Esophagus squamous epithelium (tissue), 5 donors: ENCODE results near the gene MUSTN1. TPM values are rescaled to one million over a fixed set of nuclear protein-coding genes. Genes with fewer than 3 reads are reported as not detected.

ENCODE experiments used
- DNase-seq: peaks from one replicate; lab custom pipeline; 2025; lab: John Stamatoyannopoulos, UW
- H3K27ac ChIP-seq, 4 donors: fragments of 200-600 bp; sonication (generic); one replicate each; pipeline ENCODE4 v1.5.1; 2016 to 2019; ENCODE audit warnings: mild to moderate bottlenecking in 1 of 4
- H3K27me3 ChIP-seq, 4 donors: fragments of 200-600 bp; sonication (generic); 1 replicate in 3 of 4; 2 replicates in 1 of 4; pipeline versions ENCODE4 v1.5.1 to v1.6.0; 2017 to 2021; ENCODE audit warnings: antibody characterized with exemption in 1 of 4
- H3K36me3 ChIP-seq, 3 donors: fragments of 200-600 bp; sonication (generic); one replicate each; pipeline ENCODE4 v1.5.1; 2016 to 2019
- H3K4me1 ChIP-seq, 3 donors: fragments of 200-600 bp; sonication (generic); one replicate each; pipeline ENCODE4 v1.5.1; 2017 to 2019
- H3K4me3 ChIP-seq, 4 donors: fragments of 200-600 bp; sonication (generic); 1 replicate in 3 of 4; 2 replicates in 1 of 4; pipeline ENCODE4 v1.5.1; 2016 to 2019; ENCODE audit warnings: mild to moderate bottlenecking in 2 of 4, moderate library complexity in 1 of 4
- H3K9me3 ChIP-seq, 3 donors: fragments of 200-600 bp; sonication (generic); one replicate each; pipeline ENCODE4 v1.5.1; 2016 to 2019
- POLR2A ChIP-seq, 4 donors: fragments of 450-650 bp; IDR thresholded peaks; one replicate each; pipeline ENCODE4 v1.6.1; 2017; ENCODE audit warnings: antibody characterized with exemption in 4 of 4, mild to moderate bottlenecking in 4 of 4, moderate library complexity in 3 of 4
- WGBS, 2 donors: methylation state at CpG; one replicate each; pipeline ENCODE4 v1.1.5; 2018; 5-methylcytosine and 5-hydroxymethylcytosine counted together
- intact Hi-C: fragments of 100-400 bp; cut with DNase I; formaldehyde crosslinking; loops from one replicate; pipeline ENCODE4 v1.15.0; 2022
- total RNA-seq, 4 donors: library from RNA; depleted of rRNA; stranded (reverse); fragments of >200 nt; gene quantifications; one replicate each; pipeline ENCODE4 v1.1.0, GENCODE V29; 2016
- TF ChIP-seq, protein P1 (sequence below), 6 experiments: fragments of 450-650 bp in 4 of 6; fragments of 200-600 bp in 2 of 6; sonication (generic) in 2 of 6; IDR thresholded peaks; one replicate each; pipeline ENCODE4 v1.5.1; 2016 to 2019; ENCODE audit warnings: antibody characterized with exemption in 6 of 6, mild to moderate bottlenecking in 4 of 6, moderate library complexity in 4 of 6
- donor health status: DM: yes; HTN: yes; CAD: no.

Gene MUSTN1
- total RNA-seq, 4 donors from 2014 or later = 4.2 to 15.7 (median 5.7) TPM; not detected in 1

GRCh38 chr3:52827866-52828376 lies 6.9 kb downstream of the MUSTN1 start:
- no peak overlapping the region for H3K27ac ChIP-seq
- no peak overlapping the region for H3K4me3 ChIP-seq
- TF ChIP-seq, protein P1, sequence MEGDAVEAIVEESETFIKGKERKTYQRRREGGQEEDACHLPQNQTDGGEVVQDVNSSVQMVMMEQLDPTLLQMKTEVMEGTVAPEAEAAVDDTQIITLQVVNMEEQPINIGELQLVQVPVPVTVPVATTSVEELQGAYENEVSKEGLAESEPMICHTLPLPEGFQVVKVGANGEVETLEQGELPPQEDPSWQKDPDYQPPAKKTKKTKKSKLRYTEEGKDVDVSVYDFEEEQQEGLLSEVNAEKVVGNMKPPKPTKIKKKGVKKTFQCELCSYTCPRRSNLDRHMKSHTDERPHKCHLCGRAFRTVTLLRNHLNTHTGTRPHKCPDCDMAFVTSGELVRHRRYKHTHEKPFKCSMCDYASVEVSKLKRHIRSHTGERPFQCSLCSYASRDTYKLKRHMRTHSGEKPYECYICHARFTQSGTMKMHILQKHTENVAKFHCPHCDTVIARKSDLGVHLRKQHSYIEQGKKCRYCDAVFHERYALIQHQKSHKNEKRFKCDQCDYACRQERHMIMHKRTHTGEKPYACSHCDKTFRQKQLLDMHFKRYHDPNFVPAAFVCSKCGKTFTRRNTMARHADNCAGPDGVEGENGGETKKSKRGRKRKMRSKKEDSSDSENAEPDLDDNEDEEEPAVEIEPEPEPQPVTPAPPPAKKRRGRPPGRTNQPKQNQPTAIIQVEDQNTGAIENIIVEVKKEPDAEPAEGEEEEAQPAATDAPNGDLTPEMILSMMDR (IDR thresholded peaks at IDR 0.05) = no peak
- TF ChIP-seq POLR2A (IDR thresholded peaks at IDR 0.05) = no peak
- H3K36me3 ChIP-seq = peaks cover 0 to 13% (median 0%) of the 10 kb centered on the region in 3 donors
- intact Hi-C loops = no loop called here
- no peaks in the 10 kb centered on the region for H3K27me3 ChIP-seq
- DNase-seq = no peak
- 60 to 87% methylated on average over 3 to 5 of the region's 10 CpGs for WGBS, 2 donors
- no peaks in the 10 kb centered on the region for H3K9me3 ChIP-seq
- H3K4me1 ChIP-seq = peaks cover 0 to 29% (median 19%) of the 10 kb centered on the region in 3 donors

- DNase-seq = no peak
- Histone ChIP-seq H3K4me3 (no peak overlapping the region), H3K4me1 (peaks cover 0 to 24% (median 19%) of the 10 kb centered on the region in 3 donors), H3K27ac (no peak overlapping the region), H3K27me3 (no peaks in the 10 kb centered on the region), H3K9me3 (no peaks in the 10 kb centered on the region), H3K36me3 (peaks cover 0 to 17% (median 0%) of the 10 kb centered on the region in 3 donors)
- 59 to 78% methylated on average over 4 to 5 of the region's 9 CpGs for WGBS, 2 donors
- intact Hi-C loops = no loop called here
- TF ChIP-seq, protein P1 (IDR thresholded peaks at IDR 0.05) = no peak
- TF ChIP-seq POLR2A (IDR thresholded peaks at IDR 0.05) = no peak
Observed at GRCh38 chr3:52827441-52827840, 7.4 kb downstream of the MUSTN1 start.

- no CpG with 5 or more reads among the region's 10 CpGs for WGBS, 2 donors
- H3K36me3 ChIP-seq = peaks cover 0 to 17% (median 0%) of the 10 kb centered on the region in 3 donors
- H3K9me3 ChIP-seq = no peaks in the 10 kb centered on the region
Observed at GRCh38 chr3:52824037-52824436, 10.8 kb downstream of the MUSTN1 start.

DNA sequence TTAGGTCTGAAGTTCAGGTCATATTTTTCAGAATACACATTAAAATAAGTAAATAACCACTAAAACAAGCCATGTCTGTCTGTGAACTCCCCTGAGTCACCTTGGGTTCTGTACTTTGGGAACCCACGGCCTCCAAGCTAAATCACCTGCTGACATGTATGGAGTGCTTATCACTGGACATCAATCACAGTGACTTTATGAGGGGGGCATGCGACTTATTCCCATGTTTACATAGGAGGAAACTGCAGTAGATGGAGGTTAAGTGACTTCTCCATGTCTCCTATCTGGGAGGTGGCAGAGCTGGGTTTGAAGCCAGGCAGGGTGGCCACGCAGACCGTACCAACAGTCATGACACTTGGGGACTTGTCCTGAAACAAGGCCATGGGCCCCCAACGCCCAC lies 12.5 kb downstream of the MUSTN1 start:
- H3K4me3 ChIP-seq = no peak overlapping the region
- 84 to 87% methylated on average over 3 to 5 of the region's 5 CpGs for WGBS, 2 donors
- no peak overlapping the region for H3K27ac ChIP-seq
- peaks cover 0 to 17% (median 0%) of the 10 kb centered on the region in 3 donors for H3K36me3 ChIP-seq
- no peaks in the 10 kb centered on the region for H3K4me1 ChIP-seq
- no peak for DNase-seq
- intact Hi-C loops = no loop called here
- TF ChIP-seq POLR2A (IDR thresholded peaks at IDR 0.05) = no peak
- TF ChIP-seq, protein P1 (IDR thresholded peaks at IDR 0.05) = no peak
- H3K27me3 ChIP-seq = no peaks in the 10 kb centered on the region
- H3K9me3 ChIP-seq = no peaks in the 10 kb centered on the region

More at GRCh38 chr3:52824037-52824436, 10.8 kb downstream of the MUSTN1 start:
- no peaks in the 10 kb centered on the region for H3K4me1 ChIP-seq
- no peak for DNase-seq
- no peaks in the 10 kb centered on the region for H3K27me3 ChIP-seq
- H3K27ac ChIP-seq = no peak overlapping the region
- intact Hi-C loops = no loop called here
- no peak overlapping the region for H3K4me3 ChIP-seq
- TF ChIP-seq, protein P1 (IDR thresholded peaks at IDR 0.05) = no peak

DNA sequence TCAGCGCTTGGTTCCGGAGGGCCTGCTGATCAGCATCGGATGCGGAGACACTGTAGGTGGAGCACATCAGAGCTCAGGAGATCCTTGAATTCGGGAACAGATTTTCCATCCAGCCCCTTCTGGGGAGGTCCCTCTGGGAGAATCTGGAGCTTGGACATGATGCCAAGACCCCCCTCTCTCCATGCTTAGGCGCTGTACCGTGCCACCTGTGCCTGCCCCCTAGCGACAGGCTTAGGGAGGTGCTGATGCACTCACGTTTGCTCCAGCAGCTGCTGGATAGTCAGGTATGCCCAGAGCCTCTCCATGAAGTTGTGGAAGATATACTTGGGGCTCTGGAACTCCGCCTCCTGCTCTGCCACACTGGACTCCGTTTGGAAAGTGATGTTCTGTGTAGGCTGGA lies 14.1 kb downstream of the MUSTN1 start:
- intact Hi-C loops = no loop called here
- H3K4me1 ChIP-seq = no peaks in the 10 kb centered on the region
- WGBS, 2 donors = 57 to 62% methylated on average over 9 of the region's 11 CpGs

More for the DNA sequence above, 14.1 kb downstream of the MUSTN1 start:
- Histone ChIP-seq H3K36me3 (peaks cover 0 to 17% (median 0%) of the 10 kb centered on the region in 3 donors), H3K9me3 (no peaks in the 10 kb centered on the region), H3K4me3 (no peak overlapping the region), H3K27me3 (no peaks in the 10 kb centered on the region), H3K27ac (no peak overlapping the region)
- TF ChIP-seq POLR2A (IDR thresholded peaks at IDR 0.05) = no peak
- TF ChIP-seq, protein P1 (IDR thresholded peaks at IDR 0.05) = peak in 4 of 6 experiments; percentile 9 to 45 (median 29)
- no peak for DNase-seq
